NCI-H2107 (cell line): ENCODE measurements around the gene SLC25A52.
"Not testable (repeated sequence)": the region's sequence is repeated elsewhere in the genome, so short reads cannot be mapped to it uniquely, and the experiment has no call there.

Experiments used
- DNase-seq: peaks from one replicate; lab custom pipeline; 2025; lab: John Stamatoyannopoulos, UW

The SLC25A52 gene

DNA sequence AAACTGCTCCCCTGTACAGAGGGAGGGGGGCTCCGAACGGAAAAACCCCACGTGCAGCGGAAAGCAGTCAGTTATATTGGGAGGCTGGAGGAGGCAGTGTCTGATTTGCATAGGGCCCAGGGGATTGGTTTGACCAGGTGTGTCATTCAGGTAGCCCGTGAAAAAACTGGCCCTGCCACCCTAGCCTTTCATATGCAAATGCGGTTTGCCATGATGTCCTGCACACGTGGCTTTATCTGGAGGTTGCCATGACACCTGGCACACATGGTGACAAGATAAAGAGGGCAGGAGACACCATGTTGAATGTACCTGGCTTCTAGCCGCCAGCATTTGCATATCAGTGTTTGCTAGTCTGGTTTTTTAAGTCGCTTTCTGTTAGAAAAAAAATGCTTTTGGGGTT lies 20.5 kb downstream of the SLC25A52 start:
- DNase-seq = no peak

DNA sequence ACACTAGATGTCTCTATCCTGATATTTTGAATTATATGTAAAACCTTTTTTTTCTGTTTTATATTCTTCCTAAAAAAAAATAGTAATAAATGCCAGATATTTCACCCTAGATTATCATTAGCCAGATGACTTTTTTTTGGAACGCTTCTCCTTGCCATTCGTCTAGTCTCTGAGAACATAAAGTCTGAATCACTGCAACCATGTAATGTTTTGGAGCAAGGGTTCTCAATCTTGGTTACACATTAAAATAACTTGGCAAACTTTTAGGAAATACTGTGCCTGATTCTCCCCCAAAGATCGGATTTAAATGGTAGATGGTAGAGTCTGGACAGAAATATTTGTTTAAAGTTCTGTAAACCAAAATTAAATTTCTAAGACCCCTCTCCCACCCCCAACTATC lies 21.0 kb downstream of the SLC25A52 start:
- DNase-seq = no peak

DNA sequence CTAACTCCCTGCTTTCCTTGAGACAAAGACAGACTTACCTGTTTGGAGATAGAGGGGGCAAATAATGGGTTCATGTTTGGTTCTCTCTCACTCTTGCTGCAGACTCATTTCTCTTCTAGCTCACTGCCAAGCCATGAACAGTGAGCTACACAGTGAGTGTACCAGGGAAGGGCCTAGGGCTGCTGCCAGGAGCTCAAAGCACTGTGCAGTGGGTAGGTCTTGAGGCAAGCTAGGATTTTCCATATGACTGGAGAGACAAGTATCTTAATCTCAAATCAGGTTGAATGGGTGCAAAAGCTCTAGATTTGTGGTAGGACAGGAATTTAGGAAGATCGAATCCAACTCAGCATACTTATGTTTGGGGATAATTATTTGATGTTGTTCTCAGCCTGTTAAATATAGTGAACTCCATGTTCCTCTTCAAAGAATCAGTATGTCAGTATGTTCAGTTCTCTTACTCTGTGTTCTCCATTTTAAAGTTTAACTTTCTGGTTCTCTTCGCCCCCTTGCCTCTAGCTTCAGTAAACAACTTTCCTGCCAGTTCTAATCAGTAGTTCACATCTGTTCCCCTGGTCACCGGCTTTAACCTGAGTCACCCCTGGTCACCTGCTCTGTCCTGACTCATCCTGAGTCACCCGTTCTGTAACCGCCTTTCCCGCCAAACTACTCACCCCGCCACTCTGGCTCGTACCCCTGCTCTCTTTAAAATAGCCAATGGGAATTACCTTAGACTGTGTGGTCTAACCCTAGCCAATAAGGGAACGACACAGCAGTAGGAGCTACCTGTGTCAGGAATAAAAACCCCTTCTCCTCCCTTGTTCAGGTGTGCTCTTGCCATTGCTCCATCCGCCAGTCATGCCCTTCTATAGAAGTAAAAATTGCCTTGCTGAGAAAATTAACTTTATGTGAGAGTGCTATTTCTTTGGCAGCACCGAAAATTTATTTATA lies 21.9 kb downstream of the SLC25A52 start:
- DNase-seq = no peak

DNA sequence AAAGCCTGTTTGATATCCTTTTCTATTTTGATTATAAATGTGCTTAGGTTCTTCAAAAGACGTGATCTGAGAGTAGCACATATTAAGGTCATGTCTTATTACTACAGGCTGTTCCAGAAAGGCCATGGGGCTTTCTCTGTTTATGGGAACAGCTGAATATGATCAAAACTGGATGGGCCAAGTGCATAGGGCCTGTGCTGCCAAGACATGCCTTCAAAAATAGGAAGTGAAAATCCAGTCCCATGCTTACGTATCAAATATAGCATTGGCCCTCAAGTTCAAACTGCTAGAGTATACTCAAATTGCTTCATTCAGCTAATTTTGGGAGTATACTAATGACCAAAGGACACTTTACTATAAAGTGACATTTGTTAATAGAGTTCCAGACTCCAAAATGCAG lies 24.1 kb downstream of the SLC25A52 start:
- no peak for DNase-seq

- no peak for DNase-seq
Measured at GRCh38 chr18:31731628-31732027, 29.1 kb downstream of the SLC25A52 start.

GRCh38 chr18:31729196-31729595 lies 31.5 kb downstream of the SLC25A52 start:
- DNase-seq = not testable (repeated sequence)

DNA sequence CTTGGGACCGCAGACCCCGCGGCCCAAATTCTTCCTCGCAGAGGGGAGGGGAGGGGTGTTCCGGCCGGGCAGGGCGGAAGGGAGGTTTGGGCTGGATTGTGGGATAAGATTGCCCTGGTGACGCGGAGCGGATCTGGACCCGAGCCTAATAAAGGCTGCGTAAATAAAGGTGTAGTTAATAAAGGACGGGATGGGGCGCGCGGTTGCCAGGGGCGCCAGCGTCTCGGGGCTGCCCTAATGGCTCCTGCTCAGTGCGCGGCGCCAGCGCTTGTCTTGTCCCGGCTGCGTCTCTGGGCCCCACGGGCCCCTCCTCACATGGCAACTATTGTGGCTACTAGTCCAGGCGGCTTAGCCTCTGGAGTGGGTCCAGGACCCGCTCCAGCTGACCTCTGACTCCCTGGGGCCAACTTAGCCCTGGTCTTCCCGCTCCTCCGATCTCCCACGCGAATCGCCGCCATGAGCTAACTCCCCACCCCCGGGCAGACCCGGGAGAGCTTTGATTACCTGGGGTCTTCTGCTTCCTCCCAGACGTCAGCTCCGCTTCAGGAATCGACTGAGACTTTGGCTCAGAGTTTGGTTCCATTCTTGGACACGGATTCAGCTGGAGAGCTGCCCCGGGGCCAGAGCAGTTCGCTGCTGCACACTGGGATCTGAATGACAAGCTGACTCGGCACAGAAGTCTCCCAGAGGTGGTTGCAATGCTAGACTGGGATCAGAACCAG lies 36.5 kb downstream of the SLC25A52 start:
- no peak for DNase-seq

DNA sequence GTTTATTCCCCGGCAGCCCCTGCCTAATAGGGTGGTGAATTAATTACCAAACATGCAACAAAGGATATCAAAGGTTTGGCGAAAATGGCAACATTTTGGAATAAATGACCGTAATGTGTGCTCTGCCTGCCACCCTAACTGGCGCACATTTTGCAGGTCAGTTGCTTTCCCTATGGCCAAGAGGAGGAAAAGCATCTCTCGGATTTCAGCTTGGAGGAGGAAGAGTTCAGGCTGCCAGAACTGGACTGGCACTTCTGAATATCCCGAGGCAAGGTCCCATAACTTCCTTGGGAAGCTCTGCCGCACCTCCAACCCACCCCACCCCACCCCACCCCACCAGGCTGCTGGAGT lies 37.1 kb downstream of the SLC25A52 start:
- DNase-seq = no peak

GRCh38 chr18:31722369-31722957 lies 38.2 kb downstream of the SLC25A52 start:
- peak; percentile 44 for DNase-seq

- DNase-seq = no peak
Measured at GRCh38 chr18:31721601-31722000, 39.1 kb downstream of the SLC25A52 start.

GRCh38 chr18:31720867-31721266 lies 39.8 kb downstream of the SLC25A52 start:
- no peak for DNase-seq

DNA sequence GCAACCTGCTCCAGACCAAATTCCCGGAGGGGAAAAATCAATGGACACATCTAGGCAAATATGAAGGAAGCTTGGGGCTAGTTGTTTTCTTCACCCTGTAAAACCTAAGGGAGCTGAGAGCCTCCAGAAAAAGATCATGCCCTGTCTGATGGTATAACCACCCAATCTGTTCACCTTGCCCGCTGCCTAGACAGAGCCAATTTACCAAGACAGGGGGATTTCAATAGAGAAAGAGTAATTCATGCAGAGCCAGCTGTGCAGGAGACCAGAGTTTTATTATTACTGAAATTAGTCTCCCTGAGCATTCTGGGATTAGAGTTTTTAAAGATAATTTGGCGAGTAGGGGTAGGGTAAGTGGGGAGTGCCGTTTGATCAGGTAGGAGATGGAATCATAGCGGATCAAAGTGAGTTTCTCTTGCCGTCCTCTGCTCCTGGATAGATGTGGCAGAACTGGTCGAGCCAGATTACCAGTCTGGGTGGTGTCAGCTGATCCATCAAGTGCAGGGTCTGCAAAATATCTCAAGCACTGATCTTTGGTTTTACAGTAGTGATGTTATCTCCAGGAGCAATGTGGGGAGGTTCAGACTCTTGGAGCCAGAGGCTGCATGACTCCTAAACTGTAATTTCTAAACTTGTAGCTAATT lies 41.2 kb downstream of the SLC25A52 start:
- no peak for DNase-seq

DNA sequence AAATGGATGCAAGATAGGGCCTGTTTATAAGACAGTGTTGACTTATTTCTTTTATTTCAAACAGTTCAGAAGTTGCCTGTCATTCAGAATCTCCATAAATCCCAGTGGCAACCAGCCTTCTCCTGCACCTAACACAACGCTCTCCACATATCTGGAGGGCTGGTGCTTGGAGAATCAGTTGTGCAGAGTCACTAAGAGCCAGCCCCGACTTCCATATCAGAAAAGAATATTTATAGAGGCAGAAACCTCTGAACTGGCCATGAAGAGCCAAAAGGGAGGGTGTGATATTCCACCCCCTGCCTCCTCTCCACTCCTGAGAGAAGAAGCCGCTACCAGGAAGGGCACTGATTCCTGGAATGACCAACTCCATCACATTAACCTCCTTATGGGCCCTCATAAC lies 42.3 kb downstream of the SLC25A52 start:
- DNase-seq = no peak

DNA sequence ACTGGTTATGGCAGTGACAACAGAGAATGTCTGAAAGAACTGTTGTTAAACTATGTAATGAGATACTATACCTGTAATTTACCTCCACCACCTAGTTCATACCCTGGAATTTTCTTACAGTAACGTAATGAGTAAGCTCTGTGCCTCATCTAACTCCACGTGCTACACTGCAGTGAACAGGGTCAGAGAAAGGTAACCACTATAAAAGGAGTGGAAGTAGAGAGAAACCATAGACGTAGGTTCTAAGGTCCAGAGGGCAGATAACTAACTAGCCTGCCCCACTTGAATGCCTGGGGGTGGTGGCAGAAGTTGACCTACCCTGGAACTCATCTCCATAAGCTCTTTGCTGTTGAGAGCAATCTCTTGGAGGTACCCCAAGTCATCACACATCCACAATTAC lies 44.3 kb downstream of the SLC25A52 start:
- no peak for DNase-seq

DNA sequence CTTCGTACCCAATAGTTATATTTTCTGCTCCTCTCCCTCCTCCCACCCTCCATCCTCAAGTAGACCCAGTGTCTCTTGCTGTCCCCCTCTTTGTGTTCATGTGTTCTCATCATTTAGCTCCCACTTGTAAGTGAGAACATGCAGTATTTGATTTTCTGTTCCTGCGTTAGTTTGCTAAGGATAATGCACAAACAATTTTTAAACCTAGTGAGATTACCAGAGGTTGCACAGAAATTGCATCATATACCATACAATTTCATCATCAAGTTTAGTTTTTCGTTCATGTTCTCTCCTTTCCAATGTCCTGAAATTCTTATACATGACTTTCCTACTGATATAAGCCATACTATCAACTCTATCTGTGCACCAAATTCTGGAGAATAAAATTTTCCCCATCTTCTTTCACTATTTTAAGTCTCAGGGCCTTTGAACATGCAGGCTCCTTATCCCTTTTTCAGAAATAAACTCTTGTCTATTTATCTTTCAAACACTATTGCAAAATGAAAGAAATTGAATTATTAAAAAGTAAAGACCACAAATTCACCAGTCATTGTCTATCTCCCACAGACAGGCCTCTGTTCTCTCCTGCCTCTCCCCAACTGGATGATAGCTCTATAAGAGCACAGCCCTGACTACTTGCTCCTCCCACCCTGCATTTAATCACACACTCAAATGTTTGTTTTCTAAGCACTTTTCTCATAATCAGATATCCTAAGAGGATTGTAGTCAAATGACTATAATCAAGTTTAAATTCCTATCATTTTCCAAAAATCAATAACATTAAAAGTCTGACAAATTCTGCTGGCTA lies 49.1 kb downstream of the SLC25A52 start:
- DNase-seq = no peak

DNA sequence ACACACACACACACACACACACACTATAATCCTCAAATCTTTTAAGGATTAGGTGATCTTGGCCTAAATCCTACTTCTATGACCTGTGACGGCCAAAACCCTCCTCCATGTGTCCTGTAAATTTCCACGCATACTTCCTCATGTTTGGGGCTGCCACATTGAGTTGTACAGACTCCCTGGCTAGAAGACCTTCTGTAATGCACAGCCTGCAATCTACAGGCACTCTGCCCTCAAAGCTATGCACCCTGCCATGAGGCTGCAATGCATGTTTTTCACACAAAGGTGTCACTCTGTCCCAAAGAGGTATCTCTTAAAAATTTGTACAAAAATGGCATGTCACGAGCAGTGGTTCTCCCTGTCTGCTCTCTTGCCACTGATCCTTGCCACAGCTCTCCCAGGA lies 49.9 kb downstream of the SLC25A52 start:
- no peak for DNase-seq
